ENCODE results near the gene KLHDC8A.
"Not testable (repeated sequence)": the region's sequence is repeated elsewhere in the genome, so short reads cannot be mapped to it uniquely, and the experiment has no call there.

The KLHDC8A gene

GRCh38 chr1:205301842-205302588, 54.7 kb downstream of the KLHDC8A start:
- no peak for FAIRE-seq
- no peak for DNase-seq (ENCODE audit: insufficient read length, low spot score)

DNA sequence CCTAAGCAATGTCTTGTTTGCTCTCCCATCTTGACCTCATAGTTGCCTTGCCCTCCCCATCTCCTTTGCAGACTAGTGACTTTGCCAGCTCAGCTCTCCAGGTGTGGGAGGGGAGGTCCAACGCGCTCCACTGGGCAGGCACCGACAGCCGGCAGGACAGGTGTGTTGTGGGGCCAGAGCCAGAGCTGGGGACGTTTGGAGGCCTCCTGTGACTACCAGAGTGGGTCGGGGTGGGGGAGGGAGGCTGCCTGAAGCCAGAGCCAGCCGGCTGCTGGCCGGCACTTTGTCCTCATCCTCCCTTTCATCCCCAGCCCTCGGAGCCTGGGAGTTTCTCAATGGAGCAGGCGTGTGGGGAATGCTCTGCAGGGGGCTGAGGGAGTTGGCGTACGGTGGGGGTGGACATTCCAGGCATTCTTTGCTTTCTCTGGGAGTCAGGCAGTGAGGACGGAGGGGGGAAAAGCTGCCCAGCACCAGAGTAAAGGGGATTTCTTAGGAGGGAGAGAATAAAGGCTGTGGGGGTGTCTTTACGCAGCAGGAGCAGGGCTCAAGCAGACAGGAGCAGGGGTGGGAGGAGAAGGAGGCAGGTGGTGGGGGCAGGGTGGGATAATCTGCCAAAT, 55.4 kb downstream of the KLHDC8A start:
- DNase-seq (ENCODE audit: insufficient read length, low spot score) (no peak), FAIRE-seq (no peak)

GRCh38 chr1:205300149-205300548, 56.6 kb downstream of the KLHDC8A start:
- FAIRE-seq = no peak

DNA sequence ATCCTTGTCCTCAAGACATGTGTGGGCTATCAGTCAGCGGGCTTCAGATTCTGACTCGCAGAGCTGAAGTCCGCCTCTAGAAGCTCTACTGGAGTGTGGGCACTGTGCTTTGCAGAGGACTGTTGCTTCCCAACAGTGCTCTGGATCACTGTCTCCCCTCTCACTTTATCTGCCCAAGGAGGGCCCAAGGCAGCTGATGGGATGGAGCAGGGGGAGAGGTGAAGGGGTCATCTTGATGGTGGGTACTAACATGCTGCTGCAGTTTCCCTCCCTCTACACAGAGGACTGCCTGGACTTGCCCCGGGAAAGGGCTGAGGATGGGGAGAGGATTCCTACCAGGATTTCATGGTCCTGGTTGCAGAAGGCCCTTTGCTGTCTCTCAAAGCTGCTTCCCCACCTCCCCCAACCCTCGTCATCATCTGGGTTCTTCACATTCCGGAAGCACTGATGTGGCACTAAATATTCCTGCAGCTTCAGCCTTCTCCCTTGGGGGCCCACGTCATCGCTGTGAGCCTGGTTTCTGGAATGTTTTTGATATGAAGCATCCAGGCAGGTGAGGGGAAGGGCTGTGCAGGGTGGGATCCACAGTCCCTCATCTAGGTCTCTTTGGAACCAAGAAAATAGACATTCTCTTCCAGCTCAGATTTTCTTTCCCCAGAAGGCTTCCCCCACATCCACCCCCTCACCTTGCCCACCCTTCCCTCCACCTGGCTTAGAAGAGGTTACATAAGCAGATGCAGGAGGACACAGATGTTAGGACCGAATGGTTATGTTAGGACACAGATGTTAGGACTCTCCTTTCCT, 58.3 kb downstream of the KLHDC8A start:
- FAIRE-seq = no peak
- DNase-seq (ENCODE audit: insufficient read length, low spot score) = no peak

More at GRCh38 chr1:205300149-205300548, 56.6 kb downstream of the KLHDC8A start:
- DNase-seq (ENCODE audit: insufficient read length, low spot score) = no peak

DNA sequence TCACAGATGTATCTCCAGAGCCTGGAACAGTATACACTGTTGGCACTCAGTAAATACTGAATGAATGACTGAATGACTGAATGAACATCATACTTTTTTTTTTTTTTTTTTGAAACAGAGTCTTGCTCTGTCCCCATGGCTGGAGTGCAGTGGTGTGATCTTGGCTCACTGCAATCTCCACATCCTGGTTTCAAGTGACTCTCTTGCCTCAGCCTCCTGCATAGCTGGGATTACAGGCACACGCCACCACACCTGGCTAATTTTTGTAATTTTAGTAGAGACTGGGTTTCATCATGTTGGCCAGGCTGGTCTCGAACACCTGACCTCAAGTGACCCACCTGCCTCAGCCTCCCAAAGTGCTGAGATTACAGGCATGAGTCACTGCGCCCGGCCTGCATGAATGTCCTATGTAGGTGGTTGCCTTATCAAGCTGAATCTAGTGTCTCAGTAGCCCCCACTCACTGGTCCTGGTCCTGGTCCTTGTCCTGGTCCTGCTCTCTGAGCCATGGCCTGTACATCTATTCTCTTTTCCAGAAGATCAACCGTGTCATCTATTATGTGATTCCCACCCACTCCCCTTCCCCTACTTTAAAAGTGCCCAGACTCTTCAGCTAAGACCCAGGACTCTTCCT, 59.1 kb downstream of the KLHDC8A start:
- not testable (repeated sequence) for FAIRE-seq; DNase-seq (ENCODE audit: insufficient read length, low spot score)

DNA sequence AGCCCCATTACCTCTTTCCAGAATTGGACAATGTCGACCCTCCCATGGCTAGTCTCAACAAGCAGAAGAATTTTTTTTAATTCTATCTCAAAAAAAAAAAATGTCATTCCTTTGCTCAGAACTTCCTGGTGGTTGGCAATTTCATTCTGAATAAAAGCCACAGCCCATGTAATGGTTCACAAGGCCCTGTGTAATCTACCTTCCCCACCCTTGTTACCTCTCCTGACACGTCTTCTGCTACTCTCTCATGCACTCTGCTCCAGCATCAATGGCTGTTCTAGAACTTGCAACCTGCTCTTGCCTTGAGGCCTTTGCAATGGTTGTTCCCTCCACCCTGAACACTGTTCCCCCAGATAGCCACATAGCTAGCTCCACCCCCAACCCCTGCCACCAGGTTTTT, 60.6 kb downstream of the KLHDC8A start:
- no peak for FAIRE-seq
- no peak for DNase-seq (ENCODE audit: insufficient read length, low spot score)

GRCh38 chr1:205294934-205295333, 61.8 kb downstream of the KLHDC8A start:
- DNase-seq (ENCODE audit: insufficient read length, low spot score) (no peak), FAIRE-seq (no peak)

DNA sequence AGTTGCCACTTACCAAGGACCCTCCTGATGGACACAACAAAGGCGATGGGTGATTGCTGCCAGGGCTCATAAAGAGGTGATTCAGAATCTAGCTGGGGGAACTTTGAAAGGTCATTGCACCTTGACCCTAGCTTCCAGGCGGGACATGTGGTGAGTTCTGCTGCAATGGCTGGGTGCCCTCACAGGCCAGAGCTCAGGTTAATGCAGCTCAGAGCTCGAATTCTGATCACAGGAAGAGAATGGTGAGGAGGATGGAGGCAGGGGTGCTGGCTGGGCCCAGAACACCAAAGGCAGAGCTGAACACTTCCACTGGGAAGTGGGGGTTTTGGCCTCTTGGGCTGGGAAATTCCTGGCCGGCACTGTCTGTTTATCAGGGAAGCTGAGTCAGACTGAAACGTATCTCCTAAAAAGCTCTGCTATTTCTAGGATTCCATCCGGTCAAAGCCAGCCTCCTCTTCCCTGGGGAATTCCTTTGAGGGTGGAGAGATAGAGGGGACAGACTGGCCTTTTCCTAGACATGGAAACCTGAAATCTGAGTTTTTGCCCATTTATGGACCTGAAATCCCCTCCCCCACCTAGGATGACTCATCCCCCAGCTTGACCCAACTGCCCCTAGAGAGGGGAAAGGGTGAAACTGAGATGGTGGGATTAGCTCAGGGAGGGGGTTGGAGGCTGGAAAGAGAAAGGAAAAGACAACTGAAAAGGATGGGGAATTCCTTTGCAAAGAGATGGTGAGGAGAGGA, 62.4 kb downstream of the KLHDC8A start:
- DNase-seq (ENCODE audit: insufficient read length, low spot score) (no peak), FAIRE-seq (no peak)

DNA sequence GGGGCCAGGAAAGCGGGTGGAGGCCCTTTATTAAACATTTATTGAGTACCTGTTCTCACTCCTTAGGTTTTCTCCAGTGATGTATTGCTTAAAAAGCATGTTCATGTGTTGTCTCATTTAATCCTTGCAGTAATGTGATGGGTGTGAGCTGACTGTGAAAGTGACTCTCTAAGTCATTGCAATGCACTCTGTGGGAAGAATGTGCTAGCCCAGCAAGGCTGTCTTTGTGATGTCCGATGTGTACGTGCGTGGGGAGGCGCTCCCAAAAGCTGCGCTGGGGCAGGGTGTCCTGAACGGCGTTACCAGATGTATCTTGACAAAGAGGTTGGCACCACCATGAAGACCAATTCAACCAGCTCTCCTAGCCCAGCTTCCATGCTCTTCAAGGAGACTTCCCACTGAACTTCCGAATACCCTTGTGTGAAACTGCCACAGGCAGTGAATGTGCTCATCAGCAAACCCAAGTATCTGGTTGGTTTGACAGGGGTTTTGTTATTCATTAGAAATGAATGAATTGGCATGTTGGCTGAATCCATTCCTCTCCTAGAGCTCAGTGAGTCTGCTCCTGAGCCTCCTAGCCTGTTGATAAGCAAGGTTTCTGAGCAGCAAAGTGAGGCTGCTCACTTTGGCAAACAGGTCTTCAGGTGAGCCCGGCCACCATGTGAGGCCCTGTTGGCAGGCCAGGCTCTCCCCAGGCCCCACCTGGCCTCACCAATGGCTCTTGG, 63.2 kb downstream of the KLHDC8A start:
- DNase-seq (ENCODE audit: insufficient read length, low spot score) (no peak), FAIRE-seq (no peak)

DNA sequence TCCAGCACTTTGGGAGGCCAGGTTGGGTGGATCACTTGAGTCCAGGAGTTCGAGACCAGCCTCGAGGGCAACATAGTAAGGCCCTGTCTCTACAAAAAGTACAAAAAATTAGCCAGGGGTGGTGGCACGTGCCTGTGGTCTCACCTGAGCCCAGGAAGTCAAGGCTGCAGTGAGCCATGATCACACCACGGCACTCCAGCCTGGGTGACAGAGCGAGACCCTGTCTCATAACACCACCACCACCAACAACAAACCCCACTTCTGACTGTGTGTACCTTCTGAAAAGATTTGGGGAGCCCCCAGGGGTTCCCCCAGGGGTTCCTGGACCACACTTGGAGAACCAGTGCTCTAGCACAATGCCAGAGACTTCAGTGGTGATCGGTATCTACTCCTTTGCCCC, 65.1 kb downstream of the KLHDC8A start:
- DNase-seq (ENCODE audit: insufficient read length, low spot score) = no peak
- FAIRE-seq = no peak

- FAIRE-seq = peak; percentile 97
- peak; percentile 86 for DNase-seq (ENCODE audit: insufficient read length, low spot score)
These were observed 68.8 kb downstream of the KLHDC8A start for GRCh38 chr1:205287767-205288559.

GRCh38 chr1:205287076-205287475, 69.6 kb downstream of the KLHDC8A start:
- DNase-seq (ENCODE audit: insufficient read length, low spot score) = no peak
- no peak for FAIRE-seq

GRCh38 chr1:205286335-205286950, 70.3 kb downstream of the KLHDC8A start:
- peak; percentile 82 for FAIRE-seq
- DNase-seq (ENCODE audit: insufficient read length, low spot score) = peak; percentile 54
